Activated CD4-positive, alpha-beta T cell treated with anti-CD3 and anti-CD28 coated beads, Interleukin-2, Interleukin-4, amounts not matched to agents 100 ng/mL and 50 ng/mL, durations not matched to agents 16 hours and 8 hours (primary cell): ENCODE measurements around the gene PLEKHA6.
A peak's percentile ranks its signal among the peaks of the same experiment; 100 is the strongest.

Experiments
- DNase-seq: peaks from one replicate; pipeline ENCODE4 v3.0.0-alpha.2; 2020; ENCODE audit warnings: low spot score

PLEKHA6 gene

GRCh38 chr1:204380293-204380831 is 20.6 kb upstream of the PLEKHA6 start:
- no peak for DNase-seq

- no peak for DNase-seq
Measured at GRCh38 chr1:204377800-204378668, 18.3 kb upstream of the PLEKHA6 start.

GRCh38 chr1:204376919-204377799 is 17.4 kb upstream of the PLEKHA6 start:
- DNase-seq = no peak

DNA sequence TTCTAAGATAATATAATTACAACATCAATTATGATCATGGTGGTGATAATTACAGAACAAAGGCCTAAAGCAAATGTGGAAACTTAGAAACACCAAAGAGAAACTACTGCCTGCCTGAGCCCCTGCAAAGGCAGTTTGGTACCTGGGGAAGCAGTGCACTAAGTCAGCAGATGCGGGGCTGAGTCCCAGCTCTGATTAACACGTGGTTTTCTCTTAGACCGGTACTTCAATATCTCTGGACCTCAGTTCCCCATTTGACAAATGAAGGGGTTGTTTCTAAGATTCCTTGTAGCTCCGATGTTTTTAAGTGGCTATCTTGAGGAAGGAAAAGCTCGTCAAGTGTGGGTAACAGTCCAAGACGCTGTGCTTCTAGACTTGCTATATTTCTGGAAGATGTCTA is 16.7 kb upstream of the PLEKHA6 start:
- no peak for DNase-seq

DNA sequence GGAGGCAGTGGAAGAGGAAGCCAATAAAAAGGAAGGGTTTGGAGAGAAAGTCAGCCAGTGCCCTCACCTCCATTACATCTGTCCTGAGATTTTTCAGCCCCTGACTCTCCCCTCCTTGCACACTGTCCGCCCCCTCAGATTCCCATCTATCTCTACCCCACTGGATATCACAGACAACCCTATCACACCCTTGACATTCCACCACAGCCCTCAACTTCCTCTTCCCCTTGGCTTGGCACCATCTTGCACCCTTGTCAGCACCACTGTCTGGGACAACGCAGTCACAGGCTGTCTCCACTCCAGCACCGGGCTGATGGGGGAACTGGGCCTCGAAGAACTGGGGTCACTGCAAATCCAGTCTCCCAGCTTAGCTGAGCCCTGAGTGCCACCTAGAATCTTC is 14.2 kb upstream of the PLEKHA6 start:
- DNase-seq = no peak

GRCh38 chr1:204370176-204370575 is 10.4 kb upstream of the PLEKHA6 start:
- DNase-seq = no peak

- no peak for DNase-seq
Measured at GRCh38 chr1:204368996-204369726, 9.4 kb upstream of the PLEKHA6 start.

- DNase-seq = no peak
Measured at GRCh38 chr1:204367956-204368355, 8.2 kb upstream of the PLEKHA6 start.

DNA sequence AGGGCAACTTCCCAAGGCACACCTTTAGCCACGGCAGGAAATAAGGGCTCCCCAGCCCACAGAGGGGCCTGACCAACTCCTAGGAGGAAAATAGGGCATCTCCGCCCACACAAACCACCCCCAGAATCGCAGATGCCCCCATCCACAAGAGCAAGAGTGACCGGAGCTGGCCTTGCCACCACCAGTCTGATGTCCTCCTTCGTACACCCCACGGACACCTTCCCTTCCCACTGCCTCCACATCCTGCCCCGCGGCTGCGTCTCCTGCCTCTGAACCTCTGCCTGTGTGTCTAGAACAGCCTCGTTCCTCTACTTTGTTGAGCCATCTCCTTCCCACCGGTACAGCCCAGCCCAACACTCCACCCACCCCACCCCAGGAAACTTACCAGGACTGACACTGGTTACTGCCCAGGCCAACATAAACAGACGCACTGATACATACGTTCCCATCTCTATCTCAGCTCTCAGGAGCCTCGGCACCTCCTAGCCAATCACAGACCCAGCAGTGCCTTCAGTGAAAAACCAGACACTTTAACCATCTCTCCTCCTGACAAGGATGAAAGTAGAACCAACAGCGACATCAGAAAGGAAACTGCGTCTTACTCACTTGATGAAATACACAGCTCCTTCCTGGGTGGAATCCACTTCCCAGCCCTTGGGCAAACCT is 7.6 kb upstream of the PLEKHA6 start:
- no peak for DNase-seq

DNA sequence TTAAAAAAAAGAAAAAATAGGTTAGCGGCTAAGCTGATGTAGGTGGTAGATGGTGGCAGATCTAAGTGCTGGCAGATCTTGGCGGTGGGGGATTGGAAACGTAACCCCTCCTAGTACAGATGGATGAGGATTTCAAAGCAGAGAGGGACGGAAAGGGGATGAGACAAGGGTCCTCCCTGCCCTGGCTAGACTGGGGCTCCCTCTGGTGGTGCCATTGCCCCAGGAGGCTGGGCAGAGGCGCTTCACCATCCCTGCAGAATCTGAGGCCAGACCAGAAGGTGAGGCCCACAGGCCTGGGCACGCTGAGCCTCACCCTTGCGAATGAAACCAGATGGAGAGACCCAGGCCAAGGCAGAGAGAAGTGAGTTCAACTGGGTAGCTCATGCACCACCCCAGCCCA is 7.0 kb upstream of the PLEKHA6 start:
- DNase-seq = no peak

DNA sequence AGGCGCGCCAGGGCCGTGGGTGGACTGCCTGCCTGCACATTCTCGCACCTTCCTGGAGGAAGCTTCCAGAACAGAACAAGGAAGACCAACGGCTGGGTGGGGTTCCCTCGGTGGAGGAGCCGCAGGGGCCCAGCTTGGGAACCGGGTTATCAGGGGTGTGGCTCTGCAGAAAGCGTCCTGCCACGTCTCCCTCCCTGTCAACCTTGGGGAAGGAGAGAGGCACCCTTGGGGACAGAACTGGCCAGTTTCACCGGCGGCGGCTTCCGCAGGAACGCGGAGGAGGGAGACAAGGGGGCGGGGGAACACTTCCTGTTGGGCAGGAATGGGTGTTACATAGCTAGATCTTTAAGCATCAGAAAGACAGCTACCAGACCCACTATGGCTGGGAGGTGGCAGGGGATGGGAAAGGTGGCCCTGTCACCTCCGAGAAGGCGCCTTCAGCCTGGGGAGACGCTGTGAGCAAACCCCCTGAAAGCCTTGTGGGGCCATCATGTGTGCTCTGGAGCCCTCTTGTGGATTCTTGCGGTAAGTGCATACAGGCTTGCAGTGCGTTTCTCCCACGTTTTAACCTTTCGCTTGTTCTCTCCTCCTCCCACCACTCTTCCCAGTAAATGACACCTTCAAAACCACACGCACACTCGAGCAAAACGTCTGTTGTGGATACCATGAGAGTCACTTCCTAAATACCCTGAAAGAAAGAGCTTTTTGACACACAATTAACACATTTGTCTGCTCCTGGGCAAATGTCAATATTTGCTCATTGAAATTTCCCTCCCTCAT is 3.8 kb upstream of the PLEKHA6 start:
- DNase-seq = peak; percentile 79

DNA sequence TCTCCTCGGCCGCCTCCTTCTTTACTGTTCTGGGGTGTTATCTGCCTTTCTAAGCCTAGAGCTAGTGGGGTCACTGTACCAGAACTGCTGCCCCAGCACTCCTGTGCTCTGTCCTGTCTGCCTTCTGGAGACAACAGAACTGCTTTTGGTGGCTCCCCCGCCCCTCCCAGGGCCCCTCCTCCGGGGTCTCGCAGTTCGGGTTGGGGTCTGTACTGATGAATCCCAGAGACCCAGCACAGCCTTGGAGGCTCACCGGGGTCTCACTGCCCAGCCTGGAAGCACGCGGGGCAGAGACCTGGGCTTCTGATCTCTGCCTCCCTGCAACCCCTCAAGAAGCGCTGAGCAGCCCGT is 3.2 kb upstream of the PLEKHA6 start:
- DNase-seq = no peak

DNA sequence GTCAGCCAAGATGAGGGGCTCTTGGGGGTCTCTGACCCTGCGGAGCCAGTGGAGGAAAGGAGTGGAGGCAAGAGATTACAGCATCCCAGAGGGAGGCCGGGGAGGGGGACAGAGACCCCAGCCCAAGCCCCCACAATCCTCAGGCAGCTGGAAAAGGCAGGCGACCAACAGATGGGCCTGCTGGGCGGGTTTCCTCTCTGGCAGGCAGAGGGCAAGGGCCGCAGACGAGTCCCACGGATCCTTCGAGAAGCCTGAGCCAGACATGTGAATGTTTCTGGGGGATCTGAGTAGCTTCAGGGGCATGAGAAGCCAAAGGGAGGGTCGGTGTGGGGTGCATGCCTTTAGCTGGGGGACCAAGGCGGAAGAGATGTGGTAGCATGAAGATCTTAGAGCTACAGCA is 2.1 kb upstream of the PLEKHA6 start:
- DNase-seq = no peak

DNA sequence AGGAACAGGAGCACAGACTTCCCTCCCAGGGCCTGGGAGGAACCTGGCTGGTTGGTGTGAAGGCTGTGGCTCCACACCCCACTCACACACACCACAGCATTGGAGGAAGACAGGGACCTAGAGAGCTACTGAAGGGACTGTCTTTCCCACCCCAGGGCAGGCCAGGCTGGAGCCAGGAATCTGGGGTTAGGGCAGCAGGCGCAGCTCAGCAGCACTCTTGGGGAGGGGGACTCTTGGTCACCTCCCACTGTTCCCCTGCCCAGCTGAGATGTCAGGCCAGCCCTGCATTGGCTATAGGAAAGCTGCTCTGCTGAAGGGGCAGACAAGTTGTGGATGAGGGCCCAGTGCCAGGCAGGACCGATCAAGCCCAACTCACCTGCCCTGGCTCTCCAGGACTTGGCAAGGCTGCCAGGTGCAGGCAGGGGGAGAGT is 1.6 kb upstream of the PLEKHA6 start:
- no peak for DNase-seq

GRCh38 chr1:204360314-204360713 is 585 bp upstream of the PLEKHA6 start:
- DNase-seq = no peak

DNA sequence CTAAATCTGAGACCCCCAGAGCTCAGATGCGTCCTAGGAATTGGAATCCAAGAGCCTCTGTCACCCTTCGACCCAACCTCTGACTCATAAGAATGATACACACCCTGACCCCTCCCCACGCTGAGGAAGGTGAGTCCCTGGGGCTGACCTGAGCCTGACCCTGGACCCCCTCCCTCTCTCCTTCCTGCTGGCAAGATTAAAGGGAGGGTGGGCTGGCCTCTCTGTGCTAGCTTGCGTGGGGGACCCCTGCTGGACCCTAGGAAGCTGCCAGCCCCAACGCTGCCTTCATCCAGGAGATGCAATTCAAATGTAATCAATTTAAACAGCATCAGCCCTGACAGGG is 627 bp downstream of the PLEKHA6 start:
- no peak for DNase-seq

GRCh38 chr1:204358605-204359004 is 1.1 kb downstream of the PLEKHA6 start:
- DNase-seq = no peak

- DNase-seq = no peak
Measured at GRCh38 chr1:204357551-204358490, 1.9 kb downstream of the PLEKHA6 start.

DNA sequence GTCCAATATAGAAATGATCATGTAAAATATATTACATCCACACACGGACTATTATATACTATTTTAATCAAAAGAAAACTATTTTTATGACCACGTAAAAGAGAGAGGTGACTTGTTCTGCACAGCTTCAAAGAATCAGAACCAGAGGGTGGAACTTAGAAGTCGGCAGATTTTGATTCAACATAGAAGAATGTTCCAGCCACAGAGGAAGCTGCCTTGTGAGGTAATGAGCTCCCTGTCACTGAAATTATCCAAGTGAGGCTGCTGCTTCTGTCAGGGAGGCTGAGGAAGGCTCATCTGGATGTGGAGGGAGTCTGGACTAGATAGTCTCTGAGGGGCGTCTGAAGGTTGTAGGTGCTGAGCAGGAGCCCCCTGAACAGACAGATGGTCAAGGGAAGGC is 2.7 kb downstream of the PLEKHA6 start:
- DNase-seq = no peak

- no peak for DNase-seq
Measured at GRCh38 chr1:204355913-204356312, 3.8 kb downstream of the PLEKHA6 start.
